WTC11 (cell line): Measurements from ENCODE around the gene DHX57. TPM values are rescaled to one million over a fixed set of nuclear protein-coding genes. Genes with fewer than 3 reads are reported as not detected.

Source experiments
- ATAC-seq: fragments of 200-7000 bp; cut with Tn5 transposase; 2 replicates; pipeline ENCODE4 v1.10.0; 2021; ENCODE audit warnings: mild to moderate bottlenecking, moderate library complexity
- CTCF ChIA-PET: fragments of 300-600 bp; sonication (Branson Sonifier 250); formaldehyde crosslinking; loops from one replicate; lab custom pipeline; 2021; ENCODE audit warnings: antibody characterized with exemption; lab: Charles Lee
- POLR2A ChIA-PET: fragments of 350-600 bp; sonication (Branson Sonifier 250); formaldehyde crosslinking; loops from one replicate; lab custom pipeline; 2021; ENCODE audit warnings: antibody characterized with exemption; lab: Charles Lee
- DNase-seq: peaks from one replicate; pipeline ENCODE4 v3.0.0; 2021; ENCODE audit warnings: low spot score
- H3K27ac Mint-ChIP-seq: 2 replicates; pipeline ENCODE4 v1.8.0; 2021; ENCODE audit warnings: mixed read lengths
- H3K27me3 Mint-ChIP-seq: 2 replicates; pipeline ENCODE4 v1.8.0; 2021; ENCODE audit warnings: low read depth, mild to moderate bottlenecking, moderate library complexity, mixed read lengths
- H3K36me3 Mint-ChIP-seq: 2 replicates; pipeline ENCODE4 v1.8.0; 2021; ENCODE audit warnings: mixed read lengths
- H3K4me1 Mint-ChIP-seq: 2 replicates; pipeline ENCODE4 v1.8.0; 2022; ENCODE audit warnings: mixed read lengths
- H3K4me3 Mint-ChIP-seq: 2 replicates; pipeline ENCODE4 v1.8.0; 2021; ENCODE audit warnings: mild to moderate bottlenecking, moderate library complexity, mixed read lengths
- H3K9me3 Mint-ChIP-seq: 2 replicates; pipeline ENCODE4 v1.8.0; 2021; ENCODE audit warnings: mixed read lengths
- ERG ChIP-seq: fragments of 250-450 bp; sonication (Bioruptor Pico); IDR thresholded peaks from 2 replicates; pipeline ENCODE4 v1.8.0; 2021; ENCODE audit warnings: mild to moderate bottlenecking
- ESRRA ChIP-seq: sonication (generic); formaldehyde crosslinking; IDR thresholded peaks from 2 replicates; pipeline ENCODE4 v1.8.1; 2022; ENCODE audit warnings: mild to moderate bottlenecking, missing genetic modification reagents, borderline replicate concordance
- FOXJ3 ChIP-seq: sonication (generic); formaldehyde crosslinking; IDR thresholded peaks from 2 replicates; pipeline ENCODE4 v1.9.0; 2021; ENCODE audit warnings: missing genetic modification reagents, mild to moderate bottlenecking, borderline replicate concordance
- FOXP1 ChIP-seq: sonication (generic); formaldehyde crosslinking; IDR thresholded peaks from 2 replicates; pipeline ENCODE4 v1.8.0; 2022; ENCODE audit warnings: missing genetic modification reagents, mild to moderate bottlenecking, moderate library complexity, borderline replicate concordance
- GABPB1 ChIP-seq: sonication (generic); formaldehyde crosslinking; IDR thresholded peaks from 2 replicates; pipeline ENCODE4 v1.8.1; 2023; ENCODE audit warnings: mild to moderate bottlenecking, missing genetic modification reagents
- HMGXB4 ChIP-seq: sonication (generic); formaldehyde crosslinking; IDR thresholded peaks from 2 replicates; pipeline ENCODE4 v1.8.1; 2023; ENCODE audit warnings: mild to moderate bottlenecking, moderate library complexity, missing genetic modification reagents
- NR3C1 ChIP-seq: sonication (generic); formaldehyde crosslinking; conservative IDR thresholded peaks from 2 replicates; pipeline ENCODE4 v1.8.1; 2023; ENCODE audit warnings: low read depth, mild to moderate bottlenecking, missing genetic modification reagents
- SP1 ChIP-seq: sonication (generic); formaldehyde crosslinking; conservative IDR thresholded peaks from 2 replicates; pipeline ENCODE4 v1.8.1; 2022; ENCODE audit warnings: missing genetic modification reagents
- ZNF232 ChIP-seq: sonication (generic); formaldehyde crosslinking; IDR thresholded peaks from 2 replicates; pipeline ENCODE4 v1.8.0; 2022; ENCODE audit warnings: mild to moderate bottlenecking, missing genetic modification reagents
- ZNF263 ChIP-seq: sonication (generic); formaldehyde crosslinking; IDR thresholded peaks from 2 replicates; pipeline ENCODE4 v1.8.1; 2022; ENCODE audit warnings: low read depth, mild to moderate bottlenecking, moderate library complexity, missing genetic modification reagents
- ZNF396 ChIP-seq: fragments of 250-450 bp; sonication (Bioruptor Pico); IDR thresholded peaks from 2 replicates; pipeline ENCODE4 v1.8.0; 2021; ENCODE audit warnings: mild to moderate bottlenecking, moderate library complexity, borderline replicate concordance
- ZNF512 ChIP-seq: sonication (generic); formaldehyde crosslinking; IDR thresholded peaks from 2 replicates; pipeline ENCODE4 v1.8.1; 2022; ENCODE audit warnings: missing genetic modification reagents, borderline replicate concordance
- ZSCAN18 ChIP-seq: fragments of 250-450 bp; sonication (Bioruptor Pico); IDR thresholded peaks from 2 replicates; pipeline ENCODE4 v2.1.2; 2022; ENCODE audit warnings: mild to moderate bottlenecking, moderate library complexity
- total RNA-seq: library from RNA; stranded (reverse); gene quantifications from 3 replicates; pipeline ENCODE4 v1.2.3, GENCODE V29; 2021

Gene DHX57
- total RNA-seq, 1 experiment from 2014 or later, result 30.3 TPM

GRCh38 chr2:38754049-38754448, 121.7 kb downstream of the DHX57 start:
- peaks cover 20% of the 10 kb centered on the region for H3K36me3 Mint-ChIP-seq
- POLR2A ChIA-PET, result no interaction called here
- DNase-seq (no peak), ATAC-seq (no peak)
- H3K4me1 Mint-ChIP-seq, result peaks cover 17% of the 10 kb centered on the region
- no peak overlapping the region for H3K27ac Mint-ChIP-seq
- TF ChIP-seq ESRRA (CRISPR knock-in tag) (no peak), ZSCAN18 (CRISPR knock-in tag) (no peak), FOXP1 (CRISPR knock-in tag) (no peak), GABPB1 (CRISPR knock-in tag) (no peak), HMGXB4 (CRISPR knock-in tag) (no peak), SP1 (CRISPR knock-in tag) (no peak), FOXJ3 (CRISPR knock-in tag) (no peak), ERG (no peak), ZNF512 (CRISPR knock-in tag) (no peak), NR3C1 (no peak), ZNF263 (CRISPR knock-in tag) (no peak)
- no peaks in the 10 kb centered on the region for H3K27me3 Mint-ChIP-seq
- peaks cover 4% of the 10 kb centered on the region; the same call in 1 of the 2 replicates for H3K9me3 Mint-ChIP-seq
- CTCF ChIA-PET, result no interaction called here
- H3K4me3 Mint-ChIP-seq, result no peak overlapping the region

GRCh38 chr2:38751596-38752410, 123.9 kb downstream of the DHX57 start:
- TF ChIP-seq ZNF232 (CRISPR knock-in tag), result 0 out of 2 replicates have a peak, but pooled peaks have one; percentile 1
- no peak for TF ChIP-seq ZNF396
- TF ChIP-seq, all 79 proteins: peak for 1
- DNase-seq (no peak), ATAC-seq (peak; percentile 33)
- Mint-ChIP-seq H3K9me3 (peaks cover 2% of the 10 kb centered on the region; the same call in 1 of the 2 replicates), H3K4me1 (peaks cover 36% of the 10 kb centered on the region), H3K27ac (peak overlapping the region; percentile 100), H3K36me3 (peaks cover 40% of the 10 kb centered on the region), H3K4me3 (peak overlapping the region; percentile 100), H3K27me3 (no peaks in the 10 kb centered on the region)
- ChIA-PET POLR2A (interaction anchor here (0.6 to 2.4 kb wide), 36 partner anchors 8 to 1785 kb away, joined by 3 to 55 read pairs (median 4); partner anchors contain the start of genes ATL2, DHX57, GALM and HNRNPLL), CTCF (interaction anchor here (0.7 to 2.1 kb wide), 3 partner anchors 149 to 216 kb away, joined by 3 to 5 read pairs (median 4); no protein-coding TSS in a partner anchor)
